K562 treated with DMSO at 1 percent for 12 hours (cell line): ENCODE data around the gene CCND2. TPM values are rescaled to one million over a fixed set of nuclear protein-coding genes. Genes with fewer than 3 reads are reported as not detected.

Source experiments
- total RNA-seq: library from RNA; unstranded; fragments of 300-600 nt; gene quantifications from 2 replicates; pipeline ENCODE4 v1.2.3, GENCODE V29; 2022; ENCODE audit not compliant: insufficient read depth

The CCND2 gene
- total RNA-seq = 6.9 and 16.0 TPM in 2 replicates

GRCh38 chr12:4273652-4274395 lies at the start of gene CCND2:
Gene CCND2, plus strand, starts transcription at chr12:4273762. Its CDS starts 279 bp downstream, at chr12:4274041.

GRCh38 chr12:4320853-4321701 lies 47.5 kb downstream of the CCND2 start, which contains the start of gene TIGAR:
Gene TIGAR, plus strand, starts transcription at chr12:4321213. Its CDS starts 59 bp downstream, at chr12:4321272.

Other genes starting within 250 kb of the CCND2 start
- 3.2 TPM in 1 of 2 replicates, not detected in the other for gene TIGAR, start 47.5 kb downstream of the CCND2 start, total RNA-seq
- not detected in 2 replicates for gene FGF23, start 106.0 kb downstream of the CCND2 start, total RNA-seq
- not detected in 2 replicates for gene FGF6, start 172.1 kb downstream of the CCND2 start, total RNA-seq